AG09309 (cell line): ENCODE data around the gene CCAR1.
"Not testable (repeated sequence)": the region's sequence is repeated elsewhere in the genome, so short reads cannot be mapped to it uniquely, and the experiment has no call there.

Experiments used
- DNase-seq: peaks from one replicate; pipeline ENCODE4 v3.0.0-alpha.2; 2010; ENCODE audit warnings: low read depth
- H3K4me3 ChIP-seq: 2 replicates; pipeline ENCODE4 v1.5.1; 2011; ENCODE audit warnings: mild to moderate bottlenecking, low read depth, low read length, moderate library complexity; ENCODE audit not compliant: control insufficient read depth
- TF ChIP-seq, protein P1 (sequence below): IDR thresholded peaks from 2 replicates; pipeline ENCODE4 v1.5.1; 2011; ENCODE audit warnings: mild to moderate bottlenecking, low read depth, low read length, inconsistent platforms; ENCODE audit not compliant: insufficient read depth, control insufficient read depth; ENCODE audit errors: missing control alignments

CCAR1 gene

DNA sequence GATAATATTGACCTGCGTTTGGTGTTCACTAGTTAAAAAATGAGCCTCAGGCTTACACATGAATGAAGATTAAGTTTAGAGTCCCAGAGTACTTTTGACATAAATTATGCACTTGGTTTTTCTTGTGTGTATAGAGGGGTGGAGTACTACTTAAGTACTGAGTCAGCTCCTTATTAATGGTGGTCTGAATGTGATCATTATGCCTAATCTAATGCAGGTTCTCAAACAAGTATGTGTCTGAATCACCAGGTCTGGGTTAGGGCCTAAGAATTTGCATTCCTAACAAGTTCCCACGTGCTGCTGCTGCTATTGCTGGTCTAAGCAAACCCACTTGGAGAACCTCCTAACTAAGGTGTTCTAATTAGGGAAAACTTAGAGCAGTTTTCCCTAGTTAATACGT is 75.6 kb downstream of the CCAR1 start:
- TF ChIP-seq, protein P1, sequence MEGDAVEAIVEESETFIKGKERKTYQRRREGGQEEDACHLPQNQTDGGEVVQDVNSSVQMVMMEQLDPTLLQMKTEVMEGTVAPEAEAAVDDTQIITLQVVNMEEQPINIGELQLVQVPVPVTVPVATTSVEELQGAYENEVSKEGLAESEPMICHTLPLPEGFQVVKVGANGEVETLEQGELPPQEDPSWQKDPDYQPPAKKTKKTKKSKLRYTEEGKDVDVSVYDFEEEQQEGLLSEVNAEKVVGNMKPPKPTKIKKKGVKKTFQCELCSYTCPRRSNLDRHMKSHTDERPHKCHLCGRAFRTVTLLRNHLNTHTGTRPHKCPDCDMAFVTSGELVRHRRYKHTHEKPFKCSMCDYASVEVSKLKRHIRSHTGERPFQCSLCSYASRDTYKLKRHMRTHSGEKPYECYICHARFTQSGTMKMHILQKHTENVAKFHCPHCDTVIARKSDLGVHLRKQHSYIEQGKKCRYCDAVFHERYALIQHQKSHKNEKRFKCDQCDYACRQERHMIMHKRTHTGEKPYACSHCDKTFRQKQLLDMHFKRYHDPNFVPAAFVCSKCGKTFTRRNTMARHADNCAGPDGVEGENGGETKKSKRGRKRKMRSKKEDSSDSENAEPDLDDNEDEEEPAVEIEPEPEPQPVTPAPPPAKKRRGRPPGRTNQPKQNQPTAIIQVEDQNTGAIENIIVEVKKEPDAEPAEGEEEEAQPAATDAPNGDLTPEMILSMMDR, result no peak
- no peak for DNase-seq
- H3K4me3 ChIP-seq, result no peak overlapping the region

DNA sequence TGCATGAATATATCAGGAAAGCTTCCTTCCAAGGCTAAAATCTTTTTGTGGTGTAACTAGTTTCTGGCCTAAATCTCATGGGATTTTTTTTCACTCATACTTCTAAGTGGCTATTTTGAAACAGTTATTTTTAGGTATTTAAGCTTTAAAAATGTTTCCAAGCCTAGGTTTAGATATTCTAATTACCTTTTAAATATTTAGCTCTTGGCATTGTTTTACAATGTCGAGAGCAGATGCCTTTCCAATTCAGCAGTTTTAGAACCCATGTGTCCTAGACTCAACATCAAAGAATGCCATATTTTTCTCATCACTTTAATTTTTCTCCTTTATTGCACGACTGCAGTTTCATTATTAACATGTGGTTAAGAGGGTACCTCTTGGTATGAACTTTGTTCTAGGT is 79.2 kb downstream of the CCAR1 start:
- TF ChIP-seq, protein P1, result no peak

DNA sequence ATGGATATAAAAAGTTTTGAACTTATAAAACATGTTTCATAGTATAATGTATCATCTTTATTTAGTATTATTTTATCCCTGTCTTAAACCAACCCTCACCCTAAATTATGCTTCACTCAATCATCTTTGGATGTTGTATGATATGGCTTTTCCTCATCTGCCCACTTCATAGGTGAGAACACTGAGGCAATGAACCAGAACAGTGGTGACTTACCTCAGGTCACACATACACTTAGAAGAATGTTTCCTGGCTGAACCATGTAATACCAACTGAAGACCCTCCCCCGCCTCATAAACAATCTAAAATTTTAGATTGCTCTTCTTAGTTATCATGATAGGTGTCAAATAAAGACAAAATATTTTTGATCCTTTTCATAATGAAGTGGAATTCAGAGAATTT is 83.7 kb downstream of the CCAR1 start:
- DNase-seq, result no peak
- no peak overlapping the region for H3K4me3 ChIP-seq
- TF ChIP-seq, protein P1, result no peak

More for the DNA sequence above, 79.2 kb downstream of the CCAR1 start:
- DNase-seq, result no peak
- no peak overlapping the region for H3K4me3 ChIP-seq

DNA sequence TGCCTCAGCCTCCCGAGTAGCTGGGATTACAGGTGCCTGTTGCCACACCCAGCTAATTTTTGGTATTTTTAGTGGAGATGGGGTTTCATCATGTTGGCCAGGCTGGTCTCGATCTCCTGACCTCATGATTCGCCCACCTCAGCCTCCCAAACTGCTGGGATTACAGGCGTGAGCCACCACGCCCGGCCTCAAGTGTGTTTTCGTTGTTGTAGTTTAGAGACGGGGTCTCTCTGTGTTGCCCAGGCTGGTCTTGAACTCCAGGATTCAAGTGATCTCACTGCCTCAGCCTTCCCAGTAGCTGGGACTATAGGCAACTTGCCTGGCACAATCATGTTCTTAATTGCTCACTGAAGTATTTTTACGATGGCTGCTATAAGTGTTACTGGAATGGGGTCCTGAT is 89.8 kb downstream of the CCAR1 start:
- H3K4me3 ChIP-seq, DNase-seq: not testable (repeated sequence)

DNA sequence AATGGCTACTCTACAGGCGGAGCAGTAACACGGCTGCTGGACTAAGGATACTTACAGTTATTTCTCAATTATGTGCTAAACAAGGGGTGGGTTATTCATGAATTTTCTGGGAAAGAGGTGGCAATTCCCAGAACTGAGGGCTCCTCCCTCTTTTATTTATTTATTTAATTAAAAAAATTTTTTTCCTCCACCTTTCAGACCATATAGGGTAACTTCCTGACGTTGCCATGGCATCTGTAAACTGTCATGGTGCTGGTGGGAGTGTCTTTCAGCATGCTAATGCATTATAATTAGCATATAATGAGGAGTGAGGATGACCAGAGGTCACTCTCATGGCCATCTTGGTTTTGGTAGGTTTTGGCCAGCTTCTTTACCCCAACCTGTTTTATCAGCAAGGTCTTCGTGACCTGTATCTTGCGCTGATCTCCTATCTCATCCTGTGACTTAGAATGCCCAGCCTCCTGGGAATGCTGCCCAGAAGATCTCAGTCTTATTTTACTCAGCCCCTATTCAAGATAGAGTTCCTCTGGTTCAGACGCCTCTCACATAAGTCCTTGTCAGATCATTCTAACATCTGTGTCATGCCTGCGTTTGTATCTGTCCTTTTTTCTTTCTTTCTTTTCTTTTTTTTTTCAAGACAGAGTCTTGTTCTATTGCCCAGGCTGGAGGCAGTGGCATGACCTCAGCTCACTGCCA is 90.4 kb downstream of the CCAR1 start:
- TF ChIP-seq, protein P1, result no peak
- no peak for DNase-seq
- H3K4me3 ChIP-seq, result no peak overlapping the region

DNA sequence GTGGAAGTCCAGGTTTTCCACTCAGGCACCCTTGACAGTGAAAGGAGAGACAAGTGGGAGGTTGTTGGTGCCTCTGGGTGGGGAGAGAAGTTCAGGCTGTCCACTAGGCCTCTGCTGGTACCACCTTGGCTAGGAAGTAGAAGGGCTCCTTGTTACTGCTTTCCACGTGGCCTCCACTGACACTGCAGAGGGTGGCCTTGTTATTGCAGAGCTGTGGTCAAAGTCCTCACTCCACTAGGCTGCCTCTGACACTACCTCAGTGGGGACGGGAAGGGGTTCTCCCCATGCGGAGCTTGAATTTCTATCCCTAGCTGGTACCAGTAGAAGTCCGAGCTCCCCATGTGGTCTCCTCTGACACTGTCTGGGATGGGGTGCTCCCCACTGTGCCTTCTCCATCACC is 91.4 kb downstream of the CCAR1 start:
- H3K4me3 ChIP-seq, result no peak overlapping the region
- TF ChIP-seq, protein P1, result no peak
- no peak for DNase-seq

DNA sequence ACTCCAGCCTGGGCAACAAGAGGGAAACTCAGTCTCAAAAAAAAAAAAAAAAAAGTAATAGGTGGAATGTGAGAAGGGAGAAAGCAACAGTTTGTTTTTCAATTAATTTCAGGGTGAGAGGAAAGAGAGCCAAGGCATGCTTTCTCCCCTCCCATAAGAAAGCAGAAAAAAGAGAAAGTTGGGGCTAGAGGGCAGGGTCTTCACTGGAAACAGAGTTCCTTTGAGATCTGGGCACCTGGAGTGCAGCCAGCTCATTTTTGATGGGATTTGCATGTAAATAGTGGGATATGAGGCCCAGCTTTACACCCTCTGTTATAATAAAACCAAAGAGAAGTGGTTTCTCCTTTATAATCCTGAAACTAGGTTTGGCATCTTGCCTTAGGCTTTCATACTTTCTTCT is 92.5 kb downstream of the CCAR1 start:
- TF ChIP-seq, protein P1, result no peak
- DNase-seq, result no peak
- H3K4me3 ChIP-seq, result no peak overlapping the region
